NCI-H187 (cell line): Measurements from ENCODE around the gene ADO.

Source experiments
- DNase-seq, 2 experiments: peaks; one replicate each; lab custom pipeline; 2025; lab: John Stamatoyannopoulos, UW

Gene ADO

GRCh38 chr10:62817766-62818425 lies 13.4 kb downstream of the ADO start:
- DNase-seq, result no peak

- DNase-seq, result no peak
These were observed 14.0 kb downstream of the ADO start for GRCh38 chr10:62818426-62819011.

GRCh38 chr10:62819141-62819920 lies 14.8 kb downstream of the ADO start:
- no peak for DNase-seq

- no peak for DNase-seq
These were observed 16.1 kb downstream of the ADO start for GRCh38 chr10:62820586-62820985.

- no peak for DNase-seq
These were observed 21.8 kb downstream of the ADO start for GRCh38 chr10:62826273-62826672.

GRCh38 chr10:62829622-62830021 lies 25.1 kb downstream of the ADO start:
- no peak for DNase-seq

- no peak for DNase-seq
These were observed 26.2 kb downstream of the ADO start for GRCh38 chr10:62830679-62831078.

- no peak for DNase-seq
These were observed 26.8 kb downstream of the ADO start for GRCh38 chr10:62831346-62831745.

GRCh38 chr10:62839590-62839989 lies 35.1 kb downstream of the ADO start:
- no peak for DNase-seq

- DNase-seq, result no peak
These were observed 38.5 kb downstream of the ADO start for GRCh38 chr10:62842983-62843382.

GRCh38 chr10:62843600-62843999 lies 39.1 kb downstream of the ADO start:
- DNase-seq, result no peak

GRCh38 chr10:62844280-62845011 lies 39.9 kb downstream of the ADO start:
- DNase-seq, result no peak

- DNase-seq, result no peak
These were observed 42.9 kb downstream of the ADO start for GRCh38 chr10:62847433-62847832.

GRCh38 chr10:62850646-62851045 lies 46.1 kb downstream of the ADO start:
- no peak for DNase-seq

- DNase-seq, result no peak
These were observed 46.9 kb downstream of the ADO start for GRCh38 chr10:62851442-62851841.

GRCh38 chr10:62852961-62853702 lies 48.6 kb downstream of the ADO start:
- DNase-seq, result no peak

GRCh38 chr10:62853710-62854109 lies 49.2 kb downstream of the ADO start:
- no peak for DNase-seq

GRCh38 chr10:62856021-62856420 lies 51.5 kb downstream of the ADO start:
- DNase-seq, result no peak
